Thoracic aorta (tissue), 2 donors: ENCODE results near the gene STIM1. TPM values are rescaled to one million over a fixed set of nuclear protein-coding genes. Genes with fewer than 3 reads are reported as not detected.
A peak's percentile ranks its signal among the peaks of the same experiment; 100 is the strongest.
"Not testable (repeated sequence)": the region's sequence is repeated elsewhere in the genome, so short reads cannot be mapped to it uniquely, and the experiment has no call there.

ENCODE experiments used
- ATAC-seq: fragments of 150-250 bp; one replicate; pipeline ENCODE4 v1.8.0; 2017; ENCODE audit warnings: low read depth; ENCODE audit not compliant: insufficient number of reproducible peaks, low FRiP score
- DNase-seq: peaks from one replicate; pipeline ENCODE4 v3.0.0-alpha.2; 2020; ENCODE audit warnings: low spot score
- H3K27ac ChIP-seq, 2 donors: fragments of 200-600 bp; sonication (generic); 1 replicate in 1 of 2; 2 replicates in 1 of 2; pipeline ENCODE4 v1.5.1; 2016; ENCODE audit warnings: mild to moderate bottlenecking in 2 of 2, moderate library complexity in 2 of 2
- H3K27me3 ChIP-seq: fragments of 200-600 bp; sonication (generic); replicated peaks from 2 replicates; pipeline ENCODE4 v1.6.0; 2016; ENCODE audit warnings: mild to moderate bottlenecking; ENCODE audit not compliant: insufficient read depth
- H3K36me3 ChIP-seq: fragments of 200-600 bp; sonication (generic); one replicate; pipeline ENCODE4 v1.5.1; 2016
- H3K4me1 ChIP-seq, 2 donors: fragments of 200-600 bp; sonication (generic); 1 replicate in 1 of 2; 2 replicates in 1 of 2; pipeline versions ENCODE4 v1.5.1 to v1.6.0; 2016; ENCODE audit warnings: low read depth in 2 of 2, mild to moderate bottlenecking in 1 of 2; ENCODE audit not compliant: control insufficient read depth in 1 of 2
- H3K4me3 ChIP-seq: fragments of 200-600 bp; sonication (generic); 2 replicates; pipeline ENCODE4 v1.5.1; 2016; ENCODE audit warnings: mild to moderate bottlenecking
- H3K9me3 ChIP-seq: fragments of 200-600 bp; sonication (generic); 2 replicates; pipeline ENCODE4 v1.5.1; 2016
- total RNA-seq, 2 donors: library from RNA; depleted of rRNA; stranded (reverse); fragments of >200 nt; gene quantifications; one replicate each; pipeline versions ENCODE4 v1.1.0 to v1.2.3, GENCODE V29; 2016
- TF ChIP-seq, protein P1 (sequence below): fragments of 200-600 bp; sonication (generic); IDR thresholded peaks from one replicate; pipeline ENCODE4 v1.5.1; 2019; ENCODE audit warnings: antibody characterized with exemption

Gene STIM1
- total RNA-seq, 2 donors from 2014 or later, result 53.8 to 63.0 TPM

DNA sequence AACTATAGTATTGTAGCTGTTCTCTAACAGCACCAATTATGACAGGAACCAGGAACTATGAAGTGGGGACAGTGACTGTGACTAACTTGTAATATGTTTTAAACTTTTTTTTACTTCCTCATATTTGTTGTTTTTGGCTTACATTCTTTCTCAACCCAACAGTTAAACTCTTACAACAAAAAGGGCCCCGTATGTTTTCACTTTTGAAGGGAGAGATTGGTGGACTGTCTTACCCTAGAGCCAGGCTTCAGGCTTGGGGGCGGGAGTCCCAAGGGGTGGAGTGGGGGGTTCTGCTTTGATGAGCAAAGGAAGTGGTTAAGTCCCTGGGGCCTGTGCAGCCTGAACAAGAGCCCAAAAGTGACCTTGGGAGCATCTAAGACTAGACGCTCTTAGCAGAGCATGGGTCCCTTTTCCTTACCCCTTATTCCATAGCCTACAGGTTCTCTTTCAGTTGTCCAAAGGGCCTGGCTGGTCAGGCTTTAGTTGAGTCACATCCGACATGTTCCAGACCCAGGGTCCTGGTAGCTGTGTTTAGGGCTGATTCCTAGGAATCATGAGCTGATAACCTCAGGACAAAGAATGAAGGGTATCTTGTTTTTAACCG lies 38.8 kb downstream of the STIM1 start:
- Histone ChIP-seq H3K27me3 (no peaks in the 10 kb centered on the region), H3K4me1 (peaks cover 30 to 39% of the 10 kb centered on the region in 2 donors), H3K27ac (peak overlapping the region in 1 of 2 donors; percentile 58), H3K9me3 (no peaks in the 10 kb centered on the region), H3K4me3 (no peak overlapping the region), H3K36me3 (no peaks in the 10 kb centered on the region)
- peak; percentile 60 for ATAC-seq
- no peak for DNase-seq
- TF ChIP-seq, protein P1, sequence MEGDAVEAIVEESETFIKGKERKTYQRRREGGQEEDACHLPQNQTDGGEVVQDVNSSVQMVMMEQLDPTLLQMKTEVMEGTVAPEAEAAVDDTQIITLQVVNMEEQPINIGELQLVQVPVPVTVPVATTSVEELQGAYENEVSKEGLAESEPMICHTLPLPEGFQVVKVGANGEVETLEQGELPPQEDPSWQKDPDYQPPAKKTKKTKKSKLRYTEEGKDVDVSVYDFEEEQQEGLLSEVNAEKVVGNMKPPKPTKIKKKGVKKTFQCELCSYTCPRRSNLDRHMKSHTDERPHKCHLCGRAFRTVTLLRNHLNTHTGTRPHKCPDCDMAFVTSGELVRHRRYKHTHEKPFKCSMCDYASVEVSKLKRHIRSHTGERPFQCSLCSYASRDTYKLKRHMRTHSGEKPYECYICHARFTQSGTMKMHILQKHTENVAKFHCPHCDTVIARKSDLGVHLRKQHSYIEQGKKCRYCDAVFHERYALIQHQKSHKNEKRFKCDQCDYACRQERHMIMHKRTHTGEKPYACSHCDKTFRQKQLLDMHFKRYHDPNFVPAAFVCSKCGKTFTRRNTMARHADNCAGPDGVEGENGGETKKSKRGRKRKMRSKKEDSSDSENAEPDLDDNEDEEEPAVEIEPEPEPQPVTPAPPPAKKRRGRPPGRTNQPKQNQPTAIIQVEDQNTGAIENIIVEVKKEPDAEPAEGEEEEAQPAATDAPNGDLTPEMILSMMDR, result no peak

DNA sequence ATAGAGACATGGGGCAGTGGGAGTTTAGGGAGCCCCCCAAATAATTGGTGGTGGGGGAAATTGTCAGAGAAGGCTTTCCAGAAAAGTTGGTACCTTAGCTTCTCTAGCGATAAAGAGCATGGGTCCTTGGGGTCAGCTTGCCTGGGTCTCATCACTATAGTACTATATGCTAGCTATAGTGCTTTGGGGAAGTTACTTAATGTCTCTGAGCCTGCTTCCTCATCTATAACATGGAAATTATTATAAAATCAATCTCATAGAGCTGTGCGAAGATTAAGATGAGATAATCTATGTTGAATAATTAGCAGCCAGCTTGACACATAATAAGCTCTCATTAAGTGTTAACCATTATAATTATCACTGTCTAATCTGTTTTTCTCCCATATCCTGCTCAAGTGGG lies 41.2 kb downstream of the STIM1 start:
- no peaks in the 10 kb centered on the region for H3K27me3 ChIP-seq
- TF ChIP-seq, protein P1, result no peak
- no peak for DNase-seq
- H3K4me1 ChIP-seq, result peaks cover 30 to 41% of the 10 kb centered on the region in 2 donors
- no peaks in the 10 kb centered on the region for H3K36me3 ChIP-seq
- H3K27ac ChIP-seq, result no peak overlapping the region
- H3K4me3 ChIP-seq, result no peak overlapping the region
- ATAC-seq, result no peak
- no peaks in the 10 kb centered on the region for H3K9me3 ChIP-seq

DNA sequence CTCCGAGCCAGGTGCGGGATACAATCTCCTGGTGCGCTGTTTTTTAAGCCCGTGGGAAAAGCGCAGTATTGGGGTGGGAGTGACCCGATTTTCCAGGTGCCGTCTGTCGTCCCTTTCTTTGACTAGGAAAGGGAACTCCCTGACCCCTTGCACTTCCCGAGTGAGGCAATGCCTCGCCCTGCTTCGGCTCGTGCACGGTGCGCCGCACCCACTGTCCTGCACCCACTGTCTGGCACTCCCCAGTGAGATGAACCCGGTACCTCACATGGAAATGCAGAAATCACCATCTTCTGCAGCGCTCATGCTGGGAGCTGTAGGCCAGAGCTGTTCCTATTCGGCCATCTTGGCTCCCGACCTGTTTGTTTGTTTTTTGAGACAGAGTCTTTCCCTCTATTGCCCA lies 44.8 kb downstream of the STIM1 start:
- H3K27me3 ChIP-seq, ATAC-seq, H3K36me3 ChIP-seq, H3K9me3 ChIP-seq, H3K27ac ChIP-seq, DNase-seq, H3K4me3 ChIP-seq: not testable (repeated sequence)
- H3K4me1 ChIP-seq, result peaks cover 12 to 46% of the 10 kb centered on the region in 2 donors

DNA sequence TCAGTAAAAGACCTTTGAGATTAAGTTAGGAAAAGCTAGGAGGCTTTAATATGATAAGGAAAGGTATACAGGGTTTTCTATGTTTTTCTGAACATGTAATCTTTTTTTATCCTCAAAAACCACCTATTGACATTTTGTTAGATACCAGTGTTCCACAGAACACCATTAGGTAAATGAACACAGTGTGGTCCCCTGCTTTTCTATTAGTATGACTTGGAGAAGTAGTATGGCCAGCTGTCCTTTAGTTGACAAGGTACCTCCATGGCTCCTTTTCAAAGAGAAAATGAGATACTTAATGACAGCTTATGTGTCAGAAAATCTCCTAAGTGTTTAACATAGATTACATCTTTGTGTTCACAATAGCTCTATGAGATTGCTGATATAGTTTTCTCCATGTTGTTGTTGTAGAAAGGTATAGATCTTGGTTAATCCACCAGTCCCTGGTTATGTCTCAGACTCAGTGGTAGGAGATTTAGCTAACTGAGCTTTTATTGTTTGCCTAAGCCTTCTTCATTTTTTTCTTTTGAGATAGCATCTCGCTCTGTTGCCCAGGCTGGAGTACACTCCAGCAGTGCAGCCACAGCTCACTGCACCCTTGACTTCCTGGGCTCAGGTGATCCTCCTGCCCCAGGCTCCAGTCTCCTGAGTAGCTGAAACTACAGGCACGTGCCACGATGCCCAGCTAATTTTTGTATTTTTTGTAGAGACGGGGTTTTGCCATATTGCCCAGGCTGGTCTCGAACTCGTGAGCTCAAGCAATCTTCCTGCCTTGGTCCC lies 46.0 kb downstream of the STIM1 start:
- no peak for ATAC-seq
- Histone ChIP-seq H3K9me3 (no peaks in the 10 kb centered on the region), H3K4me1 (peaks cover 11 to 48% of the 10 kb centered on the region in 2 donors), H3K27me3 (no peaks in the 10 kb centered on the region), H3K27ac (no peak overlapping the region), H3K36me3 (no peaks in the 10 kb centered on the region), H3K4me3 (no peak overlapping the region)
- TF ChIP-seq, protein P1, result no peak
- DNase-seq, result no peak

DNA sequence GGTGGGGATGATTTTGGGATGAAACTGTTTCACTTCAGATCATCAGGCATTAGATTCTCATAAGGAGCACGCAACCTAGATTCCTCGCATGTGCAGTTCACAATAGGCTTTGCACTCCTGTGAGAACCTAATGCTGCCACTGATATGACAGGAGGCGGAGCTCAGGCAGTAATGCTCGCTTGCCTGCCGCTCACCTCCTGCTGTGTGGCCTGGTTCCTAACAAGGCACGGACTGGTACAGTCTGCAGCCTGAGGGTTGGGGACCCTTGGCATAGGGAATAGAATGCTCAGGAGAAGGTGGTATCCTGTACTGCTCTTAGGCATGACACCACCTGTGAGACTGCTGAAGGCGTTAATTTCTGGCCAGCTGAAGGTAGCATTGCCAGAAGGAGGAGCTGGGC lies 47.0 kb downstream of the STIM1 start:
- Histone ChIP-seq H3K9me3 (no peaks in the 10 kb centered on the region), H3K4me1 (peaks cover 11 to 41% of the 10 kb centered on the region in 2 donors), H3K4me3 (no peak overlapping the region), H3K27ac (no peak overlapping the region), H3K27me3 (no peaks in the 10 kb centered on the region), H3K36me3 (no peaks in the 10 kb centered on the region)
- TF ChIP-seq, protein P1, result no peak
- ATAC-seq, result no peak
- no peak for DNase-seq
